ENCODE data around the gene GPR42. TPM values are rescaled to one million over a fixed set of nuclear protein-coding genes. Genes with fewer than 3 reads are reported as not detected.

GPR42 gene
- total and polyA plus RNA-seq, 10 of the 15 experiments (the other 5 are each of a cell fraction or from before 2014, with no cell fraction given), result 0.13 TPM; not detected in 9

DNA sequence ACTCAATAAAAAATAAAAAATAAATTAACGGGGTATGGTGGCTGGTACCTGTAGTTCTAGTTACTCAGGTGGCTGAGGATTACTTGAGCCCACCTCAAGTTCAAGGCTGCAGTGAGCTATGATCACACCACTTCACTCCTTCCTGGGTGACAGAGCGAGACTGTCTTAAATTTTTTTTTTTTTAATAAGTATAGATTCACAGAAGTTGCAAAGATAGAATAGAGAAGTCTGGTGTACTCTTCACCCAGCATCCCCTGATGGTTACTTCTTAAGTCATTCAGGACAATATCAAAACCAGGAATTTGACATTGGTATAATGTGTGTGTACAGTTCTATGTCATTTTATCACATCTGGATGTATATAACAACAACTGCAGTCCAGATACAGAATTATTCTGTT, 49.6 kb upstream of the GPR42 start:
- RAD21 ChIA-PET (ENCODE audit: unreplicated experiment), result interaction anchor here (4.5 kb wide), 1 partner anchor 11 kb away, joined by 54 read pairs; the partner anchor contains the start of gene CD22
- no peak overlapping the region for H2AFZ ChIP-seq (ENCODE audit: control insufficient read depth, low read depth, low read length)
- no peak overlapping the region for H3K9ac ChIP-seq (ENCODE audit: control insufficient read depth, insufficient read depth, low read length)
- POLR2A ChIA-PET, result interaction anchor here (1.0 to 3.3 kb wide), 3 partner anchors 9 to 97 kb away, joined by 3 to 33 read pairs (median 3); partner anchors contain the start of gene CD22
- no peaks in the 10 kb centered on the region for H3K27me3 ChIP-seq (replicated peaks in 1 of 2; ENCODE audit: control insufficient read depth in 2 of 2, insufficient read depth in 2 of 2, low read length in 1 of 2)
- H3K27ac ChIP-seq (ENCODE audit: control insufficient read depth, insufficient read depth), result no peak overlapping the region
- peaks cover 2% of the 10 kb centered on the region; the same call in 2 of the 3 replicates for H3K9me3 ChIP-seq (replicated peaks; ENCODE audit: control insufficient read depth, insufficient read depth, low read length)
- SMC1A ChIA-PET (ENCODE audit: uncharacterized antibody, unreplicated experiment), result interaction anchor here (3.3 to 11.0 kb wide), 2 partner anchors 13 to 26 kb away, joined by 19 to 122 read pairs; partner anchors contain the start of gene FFAR1
- H3K4me3 ChIP-seq, result no peak overlapping the region
- no peaks in the 10 kb centered on the region for H3K36me3 ChIP-seq (ENCODE audit: control insufficient read depth in 2 of 2, insufficient read depth in 2 of 2, low read length in 1 of 2)
- DNase-seq (ENCODE audit: low read depth, low spot score) (no peak), ATAC-seq (no peak), FAIRE-seq (no peak)
- no TSS peak for BruUV-seq (replicated peaks)
- peaks cover 32% of the 10 kb centered on the region for H3K4me1 ChIP-seq (ENCODE audit: control insufficient read depth, insufficient read depth, low read length)
- 70% methylated on average over 2 of the region's 2 CpGs for WGBS (ENCODE audit: insufficient coverage, insufficient replicate concordance, low lambda C conversion rate, missing lambda C conversion rate)
- intact Hi-C loops (cut with micrococcal nuclease; ENCODE audit: unreplicated experiment) (no loop called here), in situ Hi-C loops (cut with MboI) (no loop called here)
- H3K4me2 ChIP-seq (ENCODE audit: control insufficient read depth, insufficient read depth), result no peak overlapping the region
- CTCF ChIA-PET, result interaction anchor here (2.3 to 4.7 kb wide), 2 partner anchors 10 to 180 kb away, joined by 8 to 35 read pairs; partner anchors contain the start of gene CD22
- TF ChIP-seq KAT2A (conservative IDR thresholded peaks at IDR 0.05; ENCODE audit: control insufficient read depth, low read depth, low read length), result no peak
- no peak for TF ChIP-seq STAT3 (IDR thresholded peaks at IDR 0.05; ENCODE audit: low read depth, low read length)
- no peak for TF ChIP-seq BMI1 (IDR thresholded peaks at IDR 0.05; ENCODE audit: borderline replicate concordance)
- TF ChIP-seq NR2C2 (IDR thresholded peaks at IDR 0.05; ENCODE audit: borderline replicate concordance, control insufficient read depth, insufficient read length, low read depth), result no peak
- no peak for TF ChIP-seq TBL1XR1 (IDR thresholded peaks at IDR 0.05; ENCODE audit: low read depth, low read length)
- TF ChIP-seq TCF12 (IDR thresholded peaks at IDR 0.05; ENCODE audit: low read depth, low read length), result no peak
- TF ChIP-seq CBX3 (IDR thresholded peaks at IDR 0.05; ENCODE audit: borderline replicate concordance, low read depth), result no peak
- H4K20me1 ChIP-seq (ENCODE audit: control insufficient read depth, insufficient read depth), result no peaks in the 10 kb centered on the region
- H3K79me2 ChIP-seq (ENCODE audit: control insufficient read depth, insufficient read depth, low read length), result no peaks in the 10 kb centered on the region

DNA sequence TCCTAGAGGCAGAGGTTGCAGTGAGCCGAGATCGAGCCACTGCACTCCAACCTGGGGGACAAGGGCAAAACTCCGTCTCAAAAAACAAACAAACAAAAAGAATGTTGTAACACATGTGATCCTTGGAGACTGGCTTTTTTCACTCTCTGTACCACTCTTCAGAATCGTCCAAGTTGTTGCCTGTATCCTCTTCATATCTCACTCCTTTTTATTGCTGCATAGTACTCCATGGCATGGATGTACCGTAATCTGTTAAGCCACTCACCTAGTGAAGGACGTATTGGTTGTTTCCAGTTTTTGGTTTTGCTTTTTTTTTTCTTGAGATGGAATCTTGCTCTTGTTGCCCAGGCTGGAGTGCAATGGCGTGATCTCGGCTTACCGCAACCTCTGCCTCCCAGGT, 48.9 kb upstream of the GPR42 start:
- BruUV-seq (replicated peaks), result no TSS peak
- no peak overlapping the region for H3K4me3 ChIP-seq
- peaks cover 32% of the 10 kb centered on the region for H3K4me1 ChIP-seq (ENCODE audit: control insufficient read depth, insufficient read depth, low read length)
- ChIA-PET CTCF (interaction anchor here (2.3 to 3.7 kb wide), 2 partner anchors 11 to 180 kb away, joined by 8 to 22 read pairs; no protein-coding TSS in a partner anchor), RAD21 (ENCODE audit: unreplicated experiment) (interaction anchor here (2.8 to 4.5 kb wide), 2 partner anchors 10 to 25 kb away, joined by 15 to 54 read pairs; partner anchors contain the start of genes CD22 and FFAR1), POLR2A (interaction anchor here (1.0 to 3.3 kb wide), 2 partner anchors 8 to 11 kb away, joined by 3 to 33 read pairs; partner anchors contain the start of gene CD22), SMC1A (ENCODE audit: uncharacterized antibody, unreplicated experiment) (interaction anchor here (3.3 to 11.0 kb wide), 2 partner anchors 12 to 25 kb away, joined by 19 to 122 read pairs; partner anchors contain the start of gene FFAR1)
- FAIRE-seq, result no peak
- no peak overlapping the region for H2AFZ ChIP-seq (ENCODE audit: control insufficient read depth, low read depth, low read length)
- H3K79me2 ChIP-seq (ENCODE audit: control insufficient read depth, insufficient read depth, low read length), result no peaks in the 10 kb centered on the region
- H3K27me3 ChIP-seq (replicated peaks in 1 of 2; ENCODE audit: control insufficient read depth in 2 of 2, insufficient read depth in 2 of 2, low read length in 1 of 2), result no peaks in the 10 kb centered on the region
- H4K20me1 ChIP-seq (ENCODE audit: control insufficient read depth, insufficient read depth), result no peaks in the 10 kb centered on the region
- in situ Hi-C loops (cut with MboI), result no loop called here
- no peak overlapping the region for H3K4me2 ChIP-seq (ENCODE audit: control insufficient read depth, insufficient read depth)
- WGBS (ENCODE audit: insufficient coverage, insufficient replicate concordance, low lambda C conversion rate, missing lambda C conversion rate), result 93% methylated on average over 9 of the region's 9 CpGs
- intact Hi-C loops (cut with micrococcal nuclease; ENCODE audit: unreplicated experiment), result no loop called here
- H3K9me3 ChIP-seq (replicated peaks; ENCODE audit: control insufficient read depth, insufficient read depth, low read length), result peaks cover 2% of the 10 kb centered on the region; the same call in 2 of the 3 replicates
- ATAC-seq, result no peak
- H3K36me3 ChIP-seq (ENCODE audit: control insufficient read depth in 2 of 2, insufficient read depth in 2 of 2, low read length in 1 of 2), result no peaks in the 10 kb centered on the region
- no peak for DNase-seq (ENCODE audit: low read depth, low spot score)
- no peak overlapping the region for H3K9ac ChIP-seq (ENCODE audit: control insufficient read depth, insufficient read depth, low read length)
- no peak overlapping the region for H3K27ac ChIP-seq (ENCODE audit: control insufficient read depth, insufficient read depth)
- TF ChIP-seq, protein P1, sequence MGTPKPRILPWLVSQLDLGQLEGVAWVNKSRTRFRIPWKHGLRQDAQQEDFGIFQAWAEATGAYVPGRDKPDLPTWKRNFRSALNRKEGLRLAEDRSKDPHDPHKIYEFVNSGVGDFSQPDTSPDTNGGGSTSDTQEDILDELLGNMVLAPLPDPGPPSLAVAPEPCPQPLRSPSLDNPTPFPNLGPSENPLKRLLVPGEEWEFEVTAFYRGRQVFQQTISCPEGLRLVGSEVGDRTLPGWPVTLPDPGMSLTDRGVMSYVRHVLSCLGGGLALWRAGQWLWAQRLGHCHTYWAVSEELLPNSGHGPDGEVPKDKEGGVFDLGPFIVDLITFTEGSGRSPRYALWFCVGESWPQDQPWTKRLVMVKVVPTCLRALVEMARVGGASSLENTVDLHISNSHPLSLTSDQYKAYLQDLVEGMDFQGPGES (IDR thresholded peaks at IDR 0.05), result no peak
- TF ChIP-seq KDM1A (IDR thresholded peaks at IDR 0.05; ENCODE audit: borderline replicate concordance) (no peak), PAX5 (IDR thresholded peaks at IDR 0.05; ENCODE audit: borderline replicate concordance, low read depth, low read length) (no peak), ZNF207 (IDR thresholded peaks at IDR 0.05; ENCODE audit: borderline replicate concordance) (no peak), SPI1 (IDR thresholded peaks at IDR 0.05; ENCODE audit: borderline replicate concordance, insufficient read depth, low read depth, low read length) (no peak), BCL11A (IDR thresholded peaks at IDR 0.05; ENCODE audit: low read depth, low read length) (no peak), RAD51 (IDR thresholded peaks at IDR 0.05) (no peak), NFYA (IDR thresholded peaks at IDR 0.05; ENCODE audit: borderline replicate concordance, low read depth, low read length) (no peak), POLR2A (IDR thresholded peaks at IDR 0.05; ENCODE audit: low read depth, low read length) (no peak), HDGF (IDR thresholded peaks at IDR 0.05) (no peak), RBBP5 (conservative IDR thresholded peaks at IDR 0.05) (no peak)
- TF ChIP-seq, protein P2, sequence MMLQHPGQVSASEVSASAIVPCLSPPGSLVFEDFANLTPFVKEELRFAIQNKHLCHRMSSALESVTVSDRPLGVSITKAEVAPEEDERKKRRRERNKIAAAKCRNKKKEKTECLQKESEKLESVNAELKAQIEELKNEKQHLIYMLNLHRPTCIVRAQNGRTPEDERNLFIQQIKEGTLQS (IDR thresholded peaks at IDR 0.05; ENCODE audit: borderline replicate concordance, extremely low read depth, low read depth, low read length), result no peak

Measured in GM12878 (cell line).